NCI-H2029 (cell line): Measurements from ENCODE around the gene HCST.
"Not testable (repeated sequence)": the region's sequence is repeated elsewhere in the genome, so short reads cannot be mapped to it uniquely, and the experiment has no call there.

Experiments used
- DNase-seq: peaks from one replicate; lab custom pipeline; 2025; lab: John Stamatoyannopoulos, UW

Gene HCST

GRCh38 chr19:35904311-35905068 is 2.2 kb downstream of the HCST start:
- DNase-seq: no peak

DNA sequence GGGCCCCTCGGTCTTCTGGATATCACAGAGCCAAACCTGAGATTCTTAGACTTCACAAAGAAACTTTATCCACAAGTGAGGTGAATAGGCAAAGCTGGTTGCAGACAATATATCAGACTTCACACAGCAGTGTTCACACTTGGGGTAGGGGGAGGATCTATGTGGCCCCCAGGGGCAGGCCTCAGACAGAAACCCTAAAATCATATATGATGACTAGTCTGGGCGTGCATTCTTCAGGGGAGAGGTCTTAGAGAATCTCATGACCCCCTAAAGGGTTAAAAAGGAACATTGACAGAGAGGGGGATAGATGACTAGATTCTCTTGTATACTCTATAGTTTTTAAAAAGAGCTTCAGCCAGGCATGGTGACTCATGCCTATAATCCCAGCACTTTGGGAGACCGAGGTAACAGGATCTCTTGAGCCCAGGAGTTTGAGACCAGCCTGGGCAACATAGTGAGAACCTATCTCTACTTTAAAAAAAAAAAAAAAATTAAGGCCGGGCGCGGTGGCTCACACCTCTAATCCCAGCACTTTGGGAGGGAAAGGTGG is 2.9 kb downstream of the HCST start:
- no peak for DNase-seq

DNA sequence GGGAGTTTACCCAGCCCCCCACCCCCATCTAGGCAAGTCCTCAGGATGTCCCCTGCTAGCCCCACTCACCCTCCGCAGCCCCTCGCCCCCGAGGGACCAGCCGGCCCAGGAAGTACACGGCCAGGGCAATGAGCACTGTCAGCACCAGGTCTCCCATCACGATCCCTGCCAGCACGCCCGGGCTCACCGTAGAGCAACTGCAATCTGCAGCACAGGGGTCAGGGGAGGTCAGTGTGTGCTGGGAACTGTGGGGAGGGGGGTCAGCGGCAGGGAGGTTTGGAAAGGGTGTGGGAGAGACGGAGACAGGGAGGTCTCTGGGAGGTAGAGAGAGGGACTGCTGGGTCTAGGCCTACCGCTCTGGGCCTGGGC is 5.0 kb downstream of the HCST start:
- DNase-seq: no peak

- no peak for DNase-seq
Observed at GRCh38 chr19:35908010-35908441, 5.7 kb downstream of the HCST start, which contains the start of gene TYROBP. TSS of gene TYROBP (minus strand) at chr19:35908295. CDS start at chr19:35908228, 67 bp downstream.

GRCh38 chr19:35908973-35909683 is 6.8 kb downstream of the HCST start:
- no peak for DNase-seq

DNA sequence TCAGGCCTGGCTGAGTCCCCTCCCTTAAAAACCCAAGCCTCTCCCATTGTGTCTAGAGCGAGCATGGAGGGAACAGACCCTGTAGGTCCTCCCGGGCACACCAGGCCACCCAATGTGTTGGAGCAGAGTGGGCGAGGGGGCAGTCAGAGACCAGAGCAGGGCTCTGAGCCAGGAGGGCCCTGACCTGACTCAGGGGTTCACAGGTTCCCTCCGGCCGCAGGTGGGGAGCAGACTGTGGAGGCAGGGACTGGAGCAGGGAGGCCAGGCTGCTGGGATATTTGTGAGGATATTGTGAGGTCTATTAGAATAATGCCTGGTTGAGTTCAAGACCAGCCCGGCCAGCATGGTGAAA is 7.3 kb downstream of the HCST start:
- no peak for DNase-seq

GRCh38 chr19:35910355-35910754 is 8.0 kb downstream of the HCST start:
- DNase-seq: not testable (repeated sequence)

- no peak for DNase-seq
Observed at GRCh38 chr19:35911173-35911572, 8.8 kb downstream of the HCST start.

GRCh38 chr19:35911790-35912189 is 9.5 kb downstream of the HCST start:
- peak; percentile 46 for DNase-seq

- no peak for DNase-seq
Observed at GRCh38 chr19:35913589-35913988, 11.3 kb downstream of the HCST start.

DNA sequence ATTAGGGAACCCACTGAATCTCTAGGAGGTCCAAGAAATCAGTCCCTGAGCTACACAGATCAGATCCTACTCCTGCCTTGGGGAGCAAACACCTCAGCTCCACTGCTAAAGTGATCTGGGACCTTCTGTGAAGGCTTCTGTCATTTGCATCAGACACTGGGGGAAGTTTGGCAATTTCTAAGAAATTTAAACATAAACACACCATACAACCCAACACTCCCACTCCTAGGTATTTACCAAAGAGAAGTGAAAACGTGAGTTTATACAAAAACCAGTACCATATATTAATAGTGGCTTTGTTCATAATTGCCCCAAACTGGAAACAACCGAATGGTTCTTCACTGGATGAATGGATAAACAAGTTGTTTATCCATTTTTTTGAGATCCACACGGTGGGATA is 13.1 kb downstream of the HCST start:
- DNase-seq: no peak

GRCh38 chr19:35919306-35919705 is 17.0 kb downstream of the HCST start:
- no peak for DNase-seq

- DNase-seq: no peak
Observed at GRCh38 chr19:35921012-35921411, 18.7 kb downstream of the HCST start.

- no peak for DNase-seq
Observed at GRCh38 chr19:35925501-35925900, 23.2 kb downstream of the HCST start.

DNA sequence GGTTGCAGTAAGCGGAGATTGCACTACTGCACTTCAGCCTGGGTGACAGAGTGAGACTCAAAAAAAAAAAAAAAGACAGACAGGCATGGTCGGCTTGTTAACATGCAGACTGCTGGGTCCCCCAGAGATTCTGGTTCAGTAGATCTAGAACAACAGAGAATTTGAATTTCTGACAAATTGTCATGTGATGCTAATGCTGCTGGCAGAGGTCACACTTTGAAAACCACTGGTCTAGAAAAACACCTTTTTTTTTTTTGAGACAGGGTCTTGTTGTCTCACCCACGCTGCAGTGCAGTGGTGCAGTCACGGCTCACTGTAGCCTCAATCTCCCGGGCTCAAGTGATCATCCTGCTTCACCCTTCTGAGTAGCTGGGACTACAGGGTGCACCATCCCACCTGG is 26.2 kb downstream of the HCST start:
- DNase-seq: no peak

DNA sequence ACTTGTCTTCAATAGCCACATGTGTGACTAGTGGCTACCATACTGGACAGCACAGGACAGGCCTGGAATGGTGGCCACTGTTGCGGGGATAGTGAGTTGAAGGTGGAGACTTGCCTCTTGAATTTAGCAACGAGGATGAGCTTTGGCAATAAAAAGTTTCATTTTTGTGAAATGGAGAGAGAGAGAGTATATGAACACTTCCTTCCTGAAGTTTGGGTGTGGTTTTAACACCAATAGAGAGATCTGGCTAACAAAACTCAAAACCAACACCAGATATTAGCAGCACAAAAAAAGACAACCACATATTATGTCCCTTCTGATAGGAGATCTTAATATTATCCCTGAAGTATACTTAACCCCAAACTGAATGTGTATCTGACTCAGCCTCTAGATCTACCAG is 27.5 kb downstream of the HCST start:
- no peak for DNase-seq

DNA sequence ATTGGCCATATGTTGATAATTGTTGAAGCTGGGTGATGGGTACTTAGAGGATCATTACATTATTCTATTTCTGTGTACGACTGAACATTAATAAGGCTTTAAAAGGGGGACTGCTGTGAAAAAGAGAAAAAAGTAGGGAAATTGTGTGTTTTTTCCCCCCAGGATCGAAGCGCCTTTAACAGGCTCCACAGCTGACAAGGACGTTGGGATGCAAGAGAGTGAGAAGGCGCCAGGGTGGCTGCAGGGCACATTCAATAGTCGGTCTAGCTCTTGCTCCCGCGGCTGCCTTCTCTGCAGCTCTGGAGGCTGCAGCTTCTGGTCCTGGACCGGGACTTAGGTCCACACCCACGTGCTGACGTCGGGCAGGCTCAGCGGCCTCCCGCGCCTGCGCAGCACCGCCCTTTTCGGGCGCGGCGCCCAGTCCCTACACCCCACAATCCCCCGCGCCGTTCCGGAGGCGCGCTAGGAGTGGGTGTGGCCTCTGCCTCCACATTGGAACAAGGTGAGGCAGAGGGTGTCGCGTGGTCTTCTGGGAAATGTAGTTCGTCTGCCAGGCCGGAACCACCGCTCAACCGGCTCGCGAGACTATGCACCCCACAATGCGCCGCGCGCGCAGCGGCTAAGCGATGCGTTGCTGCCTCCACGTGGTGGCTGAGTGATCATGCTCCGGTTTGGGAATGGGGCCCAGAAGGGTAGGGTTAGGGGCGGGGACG is 29.0 kb downstream of the HCST start:
- DNase-seq: peak; percentile 99

- no peak for DNase-seq
Observed at GRCh38 chr19:35931874-35932202, 29.5 kb downstream of the HCST start.

DNA sequence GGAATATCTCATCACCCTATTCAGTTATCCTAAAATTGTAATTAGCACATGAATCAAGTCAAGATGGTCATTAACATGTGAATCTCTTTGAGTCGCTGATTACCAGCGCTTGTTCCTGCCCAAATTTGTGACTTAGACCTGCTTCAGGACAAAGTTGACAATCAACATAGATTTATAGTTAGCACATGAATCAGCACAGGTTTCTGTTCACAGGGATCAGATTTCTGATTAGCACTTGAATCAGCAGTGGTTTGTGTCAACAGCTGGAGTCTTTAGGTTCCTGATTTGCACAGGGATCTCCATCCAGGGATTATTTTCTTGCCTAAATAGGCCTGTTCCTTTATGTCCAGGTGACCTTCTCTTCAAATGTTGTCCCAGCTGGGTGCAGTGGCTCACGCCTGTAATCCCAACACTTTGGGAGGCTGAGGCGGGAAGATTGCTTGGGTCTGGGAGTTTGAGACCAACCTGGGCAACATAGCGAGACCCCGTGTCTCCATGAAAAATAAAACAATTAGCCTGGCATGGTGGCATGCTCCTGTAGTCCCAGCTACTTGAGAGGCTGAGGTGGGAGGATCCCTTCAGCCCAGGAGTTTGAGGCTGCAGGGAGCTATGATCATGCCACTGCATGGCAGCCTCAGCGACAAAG is 30.1 kb downstream of the HCST start:
- peak; percentile 19 for DNase-seq

DNA sequence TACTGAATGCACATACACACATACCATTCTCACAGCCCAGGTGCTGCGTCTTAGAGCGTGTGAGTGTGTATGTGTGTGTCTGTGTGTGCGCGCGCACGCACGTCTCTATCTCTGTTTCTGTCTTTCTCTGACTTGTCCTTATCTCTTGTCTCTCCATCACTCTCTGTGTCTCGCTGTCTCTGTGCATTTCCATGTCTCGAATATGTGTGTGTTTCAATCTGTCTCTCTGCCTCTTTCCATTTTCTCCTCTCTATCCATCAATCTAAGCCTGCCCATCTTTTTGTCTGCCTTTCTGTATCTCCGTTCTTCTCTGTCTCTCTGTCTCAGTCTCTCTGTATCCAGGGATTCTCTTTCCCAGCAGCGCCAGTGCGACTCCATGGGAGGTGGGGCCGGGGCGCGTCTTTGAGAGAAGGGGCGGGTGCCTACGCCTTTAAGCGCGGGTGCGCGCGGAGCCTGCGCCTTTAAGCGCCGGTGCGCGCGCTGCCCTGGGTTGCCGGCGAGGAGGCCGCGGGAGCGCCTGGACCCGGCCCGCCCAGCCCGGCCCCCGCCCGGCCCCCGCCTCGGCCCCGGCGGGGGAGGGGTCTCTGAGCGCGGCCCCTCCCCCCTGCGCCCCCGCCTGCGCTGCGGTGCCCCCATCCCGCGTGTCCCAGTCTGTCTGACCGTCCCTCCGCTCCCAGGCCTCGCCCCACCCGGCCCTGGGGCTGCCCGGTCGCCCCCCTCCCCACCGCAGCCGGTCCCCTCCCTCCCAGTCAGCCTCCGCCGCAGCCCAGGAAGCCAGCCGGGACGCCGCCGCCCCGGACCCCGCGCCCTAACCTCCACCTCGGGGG is 33.8 kb downstream of the HCST start, which contains the start of gene LRFN3:
Gene LRFN3, plus strand, starts transcription at position 464 of the 827 bp plus-strand sequence. CDS start 3,052 bp downstream, outside the sequence.
- DNase-seq: peak; percentile 66

DNA sequence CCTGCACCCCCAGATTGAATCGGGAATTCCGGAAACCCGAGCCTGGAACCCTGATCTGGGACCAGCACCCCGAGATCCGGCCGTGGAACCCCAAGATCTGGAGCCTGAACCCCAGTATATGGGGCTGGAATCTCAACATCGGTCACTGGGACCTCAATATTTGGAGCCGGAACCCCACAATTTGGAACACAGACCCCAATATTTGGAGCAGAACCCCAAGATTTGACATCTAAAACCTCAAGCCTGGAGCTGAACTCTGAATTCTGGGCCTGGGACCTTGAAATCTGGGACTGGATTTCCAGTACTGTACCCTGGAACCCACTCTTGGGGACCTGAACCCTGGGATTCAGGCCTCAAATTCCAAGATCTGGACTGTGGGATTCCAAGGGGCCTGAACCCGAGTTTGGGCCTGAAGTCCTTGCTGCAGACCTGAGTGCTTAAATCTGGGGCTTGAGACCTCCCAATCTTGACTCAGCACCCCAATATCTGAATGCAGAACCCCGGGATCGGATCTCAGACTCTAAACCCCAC is 34.5 kb downstream of the HCST start:
- no peak for DNase-seq
